GM12878 (cell line): Measurements from ENCODE around the gene AFMID. TPM values are rescaled to one million over a fixed set of nuclear protein-coding genes. Genes with fewer than 3 reads are reported as not detected.

Experiments
- ATAC-seq: fragments of 200-7000 bp; cut with Tn5 transposase; 3 replicates; pipeline ENCODE4 v1.9.1; 2020; ENCODE audit warnings: mild to moderate bottlenecking, moderate library complexity
- BruUV-seq: library from RNA; stranded (reverse); fragments of 400-500 nt; replicated peaks from 2 replicates; lab custom pipeline; 2021; lab: Mats Ljungman, UMichigan
- CTCF ChIA-PET: fragments of 300-600 bp; sonication (Branson Sonifier 250); formaldehyde crosslinking; extraction: SDS; loops from one replicate; lab custom pipeline; 2021; ENCODE audit warnings: inconsistent platforms; lab: Yijun Ruan, JAX
- POLR2A ChIA-PET: fragments of 350-600 bp; formaldehyde crosslinking; extraction: SDS; loops from one replicate; lab custom pipeline; 2021; ENCODE audit warnings: inconsistent platforms; lab: Charles Lee
- RAD21 ChIA-PET: fragments of 300-600 bp; sonication (Branson Sonifier 250); formaldehyde crosslinking; loops from one replicate; lab custom pipeline; 2023; ENCODE audit warnings: antibody characterized with exemption; ENCODE audit not compliant: unreplicated experiment; lab: Charles Lee
- SMC1A ChIA-PET: fragments of 300-600 bp; sonication (Branson Sonifier 250); formaldehyde crosslinking; loops from one replicate; lab custom pipeline; 2023; ENCODE audit not compliant: unreplicated experiment, uncharacterized antibody; lab: Charles Lee
- DNase-seq: peaks from one replicate; pipeline ENCODE4 v3.0.0-alpha.2; 2011; ENCODE audit warnings: low read depth, low spot score
- FAIRE-seq: peaks from 3 replicates; lab custom pipeline; 2011; peaks lifted over from hg19 to GRCh38; lab: Jason Lieb, UNC
- H2AFZ ChIP-seq: 2 replicates; pipeline ENCODE4 v1.6.0; 2011; ENCODE audit warnings: low read depth, low read length, control low read depth; ENCODE audit not compliant: control insufficient read depth
- H3K27ac ChIP-seq: 2 replicates; pipeline ENCODE4 v1.5.1; 2011; ENCODE audit warnings: control low read depth; ENCODE audit not compliant: control insufficient read depth, insufficient read depth
- H3K27me3 ChIP-seq, 2 experiments: replicated peaks in 1 of 2; 2 replicates each; pipeline versions ENCODE4 v1.6.0 to v1.6.1; 2011; ENCODE audit warnings: low read length in 1 of 2; ENCODE audit not compliant: control insufficient read depth in 2 of 2, insufficient read depth in 2 of 2
- H3K36me3 ChIP-seq, 2 experiments: 2 replicates each; pipeline ENCODE4 v1.5.1; 2011; ENCODE audit warnings: low read length in 1 of 2; ENCODE audit not compliant: control insufficient read depth in 2 of 2, insufficient read depth in 2 of 2
- H3K4me1 ChIP-seq: 2 replicates; pipeline ENCODE4 v1.6.1; 2011; ENCODE audit warnings: mild to moderate bottlenecking, low read length, moderate library complexity, mixed read lengths; ENCODE audit not compliant: control insufficient read depth, insufficient read depth
- H3K4me2 ChIP-seq: 2 replicates; pipeline ENCODE4 v1.6.0; 2011; ENCODE audit warnings: control low read depth; ENCODE audit not compliant: control insufficient read depth, insufficient read depth
- H3K4me3 ChIP-seq: fragments of 200-600 bp; sonication (generic); 2 replicates; pipeline ENCODE4 v1.5.1; 2016
- H3K79me2 ChIP-seq: 2 replicates; pipeline ENCODE4 v1.6.0; 2011; ENCODE audit warnings: low read length; ENCODE audit not compliant: control insufficient read depth, insufficient read depth
- H3K9ac ChIP-seq: 2 replicates; pipeline ENCODE4 v1.8.0; 2011; ENCODE audit warnings: low read length, control low read depth, mixed read lengths; ENCODE audit not compliant: control insufficient read depth, insufficient read depth
- H3K9me3 ChIP-seq: replicated peaks from 3 replicates; pipeline ENCODE4 v1.5.1; 2011; ENCODE audit warnings: mild to moderate bottlenecking, low read length; ENCODE audit not compliant: control insufficient read depth, insufficient read depth
- H4K20me1 ChIP-seq: 2 replicates; pipeline ENCODE4 v1.6.0; 2011; ENCODE audit not compliant: control insufficient read depth, insufficient read depth
- CBFB ChIP-seq: IDR thresholded peaks from 2 replicates; pipeline ENCODE4 v1.6.1; 2016; ENCODE audit warnings: antibody characterized with exemption, low read depth
- IRF4 ChIP-seq: IDR thresholded peaks from 2 replicates; pipeline ENCODE4 v1.6.1; 2011; ENCODE audit warnings: low read depth, low read length
- POU2F2 ChIP-seq: IDR thresholded peaks from 3 replicates; pipeline ENCODE4 v1.6.1; 2011; ENCODE audit warnings: low read depth, mild to moderate bottlenecking, low read length, borderline replicate concordance
- SIN3A ChIP-seq: IDR thresholded peaks from 2 replicates; pipeline ENCODE4 v1.6.1; 2012; ENCODE audit warnings: low read depth, low read length, improper control_type of control experiment
- ZBTB4 ChIP-seq: fragments of 450-650 bp; formaldehyde crosslinking; IDR thresholded peaks from 2 replicates; pipeline ENCODE4 v1.4.0; 2022; ENCODE audit warnings: mild to moderate bottlenecking, moderate library complexity
- ZNF592 ChIP-seq: fragments of 450-650 bp; IDR thresholded peaks from 2 replicates; pipeline ENCODE4 v1.6.1; 2017; ENCODE audit warnings: mild to moderate bottlenecking, moderate library complexity
- WGBS: methylation state at CpG from one replicate; pipeline ENCODE4 v1.1.6; 2016; ENCODE audit warnings: low lambda C conversion rate; ENCODE audit not compliant: insufficient replicate concordance, insufficient coverage; ENCODE audit errors: missing lambda C conversion rate; 5-methylcytosine and 5-hydroxymethylcytosine counted together
- in situ Hi-C: fragments of 300-500 bp; cut with MboI; formaldehyde crosslinking; loops from 9 replicates; pipeline ENCODE4 v1.14.3; 2018; ENCODE audit warnings: mixed read lengths
- intact Hi-C: fragments of 100-400 bp; cut with micrococcal nuclease; formaldehyde crosslinking; loops from one replicate; pipeline ENCODE4 v1.14.2; 2022; ENCODE audit not compliant: unreplicated experiment
- polyA plus RNA-seq, 11 experiments: library from polyadenylated mRNA; depleted of rRNA in 4 of 11; unstranded in 6 of 11; stranded (reverse) in 5 of 11; fragments of >200 nt; fragmentation: Nextera tagmentation in 4 of 11; fragmentation: Illumina TruSeq in 1 of 11; extraction: Ambion mirVana in 4 of 11; extraction: Trizol in 1 of 11; gene quantifications; 1 replicate in 1 of 11; 2 replicates in 10 of 11; pipeline versions ENCODE4 v1.2.1 to v1.2.3, GENCODE V29; 2011 to 2016; ENCODE audit warnings: inconsistent platforms in 2 of 11, missing spikeins in 2 of 11, low read depth in 1 of 11
- total RNA-seq, 4 experiments: library from RNA; depleted of rRNA in 3 of 4; stranded (reverse); fragments of >200 nt in 3 of 4; fragmentation: Illumina TruSeq in 1 of 4; extraction: Trizol in 1 of 4; gene quantifications; 2 replicates each; pipeline versions ENCODE4 v1.2.1 to v1.2.3, GENCODE V29; 2013 to 2021
- TF ChIP-seq, protein P1 (sequence below): fragments of 450-650 bp; IDR thresholded peaks from 2 replicates; pipeline ENCODE4 v1.6.1; 2016; ENCODE audit warnings: mild to moderate bottlenecking

The AFMID gene
- total and polyA plus RNA-seq, 10 of the 15 experiments (the other 5 are each of a cell fraction or from before 2014, with no cell fraction given): 36.1 to 98.8 (median 51.6) TPM

DNA sequence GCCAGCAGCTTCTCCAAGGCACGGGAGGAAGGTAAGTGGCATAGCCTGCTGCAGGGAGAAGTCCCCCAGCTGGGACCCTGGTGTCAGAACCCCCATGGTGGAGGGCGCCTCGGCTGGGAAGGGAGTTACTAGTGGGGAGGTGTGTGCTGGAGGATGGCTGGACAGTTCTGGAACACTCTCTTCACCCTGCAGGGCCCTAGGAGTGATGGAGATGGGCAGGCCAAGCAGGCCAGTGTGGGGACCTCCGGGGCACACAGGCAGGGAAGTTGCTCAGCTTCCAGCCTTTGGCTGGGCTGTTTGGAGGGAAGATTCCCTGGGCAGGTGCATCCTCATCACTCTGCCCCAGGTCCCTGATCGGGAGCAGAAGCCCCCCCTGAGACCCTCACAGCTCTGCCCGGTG is 40.3 kb upstream of the AFMID start:
- Histone ChIP-seq H2AFZ (peak overlapping the region; percentile 31; the same call in 1 of the 2 replicates), H3K9me3 (no peaks in the 10 kb centered on the region), H3K36me3 (no peaks in the 10 kb centered on the region; a peak in 1 of 4 replicates), H3K4me3 (no peak overlapping the region)
- in situ Hi-C loops: no loop called here
- WGBS: 53% methylated on average over 6 of the region's 6 CpGs
- TF ChIP-seq, protein P1, sequence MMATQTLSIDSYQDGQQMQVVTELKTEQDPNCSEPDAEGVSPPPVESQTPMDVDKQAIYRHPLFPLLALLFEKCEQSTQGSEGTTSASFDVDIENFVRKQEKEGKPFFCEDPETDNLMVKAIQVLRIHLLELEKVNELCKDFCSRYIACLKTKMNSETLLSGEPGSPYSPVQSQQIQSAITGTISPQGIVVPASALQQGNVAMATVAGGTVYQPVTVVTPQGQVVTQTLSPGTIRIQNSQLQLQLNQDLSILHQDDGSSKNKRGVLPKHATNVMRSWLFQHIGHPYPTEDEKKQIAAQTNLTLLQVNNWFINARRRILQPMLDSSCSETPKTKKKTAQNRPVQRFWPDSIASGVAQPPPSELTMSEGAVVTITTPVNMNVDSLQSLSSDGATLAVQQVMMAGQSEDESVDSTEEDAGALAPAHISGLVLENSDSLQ: no peak
- no peak for TF ChIP-seq IRF4
- 0 out of 2 replicates have a peak, but pooled peaks have one; percentile 29 for TF ChIP-seq ZBTB4 (CRISPR knock-in tag)
- TF ChIP-seq ZNF592: peak; percentile 36; the same call in 1 of the 2 replicates
- TF ChIP-seq CBFB: 0 out of 2 replicates have a peak, but pooled peaks have one; percentile 1
- TF ChIP-seq SIN3A: no peak
- TF ChIP-seq POU2F2: no peak
- TF ChIP-seq, all 136 proteins: peak for 3
- no peaks in the 10 kb centered on the region for H4K20me1 ChIP-seq
- H3K27ac ChIP-seq: peak overlapping the region; percentile 96
- DNase-seq: no peak
- peak overlapping the region; percentile 77 for H3K9ac ChIP-seq
- ChIA-PET SMC1A (interaction anchor here (0.6 to 2.2 kb wide), 4 partner anchors 12 to 36 kb away, joined by 3 to 5 read pairs (median 3); no protein-coding TSS in a partner anchor), POLR2A (interaction anchor here (0.5 to 2.4 kb wide), 7 partner anchors 8 to 30 kb away, joined by 3 to 11 read pairs (median 4); partner anchors contain the start of gene TMC6), CTCF (interaction anchor here (1.1 to 2.3 kb wide), 3 partner anchors 10 to 27 kb away, joined by 3 to 11 read pairs (median 8); no protein-coding TSS in a partner anchor), RAD21 (interaction anchor here (0.8 to 1.6 kb wide), 2 partner anchors 12 to 30 kb away, joined by 3 to 5 read pairs; no protein-coding TSS in a partner anchor)
- H3K27me3 ChIP-seq: no peaks in the 10 kb centered on the region
- intact Hi-C loops: no loop called here
- FAIRE-seq: no peak
- 0 out of 3 replicates have a peak, but pooled peaks have one; percentile 3 for ATAC-seq
- BruUV-seq: no TSS peak
- peaks cover 69% of the 10 kb centered on the region for H3K4me1 ChIP-seq
- peaks cover 2% of the 10 kb centered on the region for H3K79me2 ChIP-seq
- peak overlapping the region; percentile 40 for H3K4me2 ChIP-seq
